Stimulated activated CD8-positive, alpha-beta memory T cell treated with anti-CD3 and anti-CD28 coated beads, Interleukin-15, amount 100 ng/mL, for 24 hours (primary cell): ENCODE results near the gene DLG2.

ENCODE experiments used
- DNase-seq: peaks from one replicate; pipeline ENCODE4 v3.0.0-alpha.2; 2020; ENCODE audit warnings: low read depth

DLG2 gene

GRCh38 chr11:85558411-85558810 lies 68.7 kb downstream of the DLG2 start:
- no peak for DNase-seq

DNA sequence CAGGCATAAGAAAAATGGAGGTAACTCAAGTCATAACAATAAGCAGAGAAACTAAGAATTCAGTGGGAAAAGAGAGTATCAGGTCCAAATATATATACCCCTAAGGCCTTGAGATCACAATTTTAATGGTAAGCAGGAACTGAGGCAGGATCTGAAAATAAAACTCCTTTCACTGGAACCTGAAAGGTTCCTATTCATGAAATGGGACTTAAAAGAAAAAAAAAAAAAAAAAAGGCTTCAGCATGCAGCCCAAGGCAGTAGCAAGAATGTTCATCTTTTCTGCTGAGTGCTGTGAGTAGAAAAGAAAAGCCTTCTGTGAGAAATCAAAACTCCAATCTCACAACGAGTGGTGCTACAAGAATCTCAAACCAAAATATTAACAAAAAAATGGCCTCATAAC lies 75.3 kb downstream of the DLG2 start:
- DNase-seq = no peak

GRCh38 chr11:85541683-85542082 lies 85.5 kb downstream of the DLG2 start:
- DNase-seq = no peak

- DNase-seq = no peak
These were observed 86.4 kb downstream of the DLG2 start for GRCh38 chr11:85540635-85541205.

DNA sequence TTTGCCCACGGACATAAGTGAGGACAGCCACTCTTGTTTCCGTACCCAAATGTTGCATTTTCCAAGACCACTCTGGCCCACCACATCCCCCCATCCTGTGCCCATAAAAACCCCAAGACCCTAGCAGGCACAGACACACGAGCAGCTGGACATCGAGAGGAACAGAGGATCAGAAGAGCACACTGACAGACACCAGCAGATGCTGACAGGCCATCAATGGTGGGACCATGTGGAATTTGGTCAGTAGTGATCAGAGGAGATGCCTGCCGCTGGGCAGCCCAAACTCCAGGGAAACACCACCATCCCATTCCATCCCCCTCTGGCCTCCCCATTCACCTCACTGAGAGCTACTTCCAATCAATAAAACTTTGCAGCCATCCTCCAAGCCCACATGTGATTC lies 87.0 kb downstream of the DLG2 start:
- no peak for DNase-seq

GRCh38 chr11:85539740-85540139 lies 87.4 kb downstream of the DLG2 start:
- no peak for DNase-seq

GRCh38 chr11:85539029-85539689 lies 88.0 kb downstream of the DLG2 start:
- no peak for DNase-seq

- DNase-seq = no peak
These were observed 90.7 kb downstream of the DLG2 start for GRCh38 chr11:85536438-85536837.

DNA sequence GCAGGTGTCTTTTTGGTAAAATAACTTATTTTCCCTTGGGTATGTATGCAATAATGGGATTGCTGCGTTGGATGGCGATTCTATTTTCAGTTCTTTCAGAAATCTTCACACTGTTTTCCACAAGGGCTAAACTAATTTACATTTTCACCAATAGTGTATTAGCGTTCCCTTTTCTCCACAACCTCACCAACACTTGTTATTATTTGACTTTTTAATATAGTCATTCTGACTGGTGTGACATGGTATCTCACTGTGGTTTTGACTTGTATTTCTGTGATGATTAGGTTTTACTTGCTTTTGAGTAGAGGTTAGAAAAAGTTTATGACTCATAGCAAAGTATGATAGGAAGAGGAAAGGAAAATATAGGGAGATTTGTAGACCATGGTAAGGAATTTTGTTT lies 92.3 kb downstream of the DLG2 start:
- no peak for DNase-seq

DNA sequence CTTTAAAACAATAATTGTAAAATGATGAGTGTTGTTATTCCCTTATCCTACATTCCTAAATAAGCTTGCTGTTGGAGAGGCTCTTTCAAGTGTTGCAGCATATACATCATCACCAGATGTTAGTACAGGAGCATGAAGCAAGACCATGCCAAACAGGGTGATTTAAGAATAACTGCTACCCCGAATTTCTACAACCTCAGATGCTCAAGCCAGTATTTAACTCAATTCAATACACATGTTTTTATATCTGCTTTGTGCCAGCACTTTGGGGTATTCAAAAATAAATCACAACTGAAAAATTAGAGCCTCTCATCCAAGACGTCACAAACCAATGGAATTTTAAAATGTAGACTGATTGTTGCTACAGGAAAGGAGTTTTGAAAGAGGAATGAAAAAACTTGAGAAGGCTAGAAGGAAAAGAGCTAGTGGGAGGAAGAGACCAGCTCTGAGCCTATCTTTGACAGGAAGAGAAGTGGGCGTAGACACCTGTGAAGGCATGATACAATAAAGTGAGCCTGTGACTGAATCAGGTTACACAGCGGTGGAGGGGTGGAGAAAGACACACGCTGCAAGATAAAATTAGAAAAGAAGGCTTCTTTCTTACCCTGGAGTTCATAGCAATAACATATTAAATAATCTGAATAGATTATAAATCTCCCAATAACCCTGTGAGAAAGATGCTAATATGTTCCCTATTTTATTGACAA lies 95.8 kb downstream of the DLG2 start:
- no peak for DNase-seq

DNA sequence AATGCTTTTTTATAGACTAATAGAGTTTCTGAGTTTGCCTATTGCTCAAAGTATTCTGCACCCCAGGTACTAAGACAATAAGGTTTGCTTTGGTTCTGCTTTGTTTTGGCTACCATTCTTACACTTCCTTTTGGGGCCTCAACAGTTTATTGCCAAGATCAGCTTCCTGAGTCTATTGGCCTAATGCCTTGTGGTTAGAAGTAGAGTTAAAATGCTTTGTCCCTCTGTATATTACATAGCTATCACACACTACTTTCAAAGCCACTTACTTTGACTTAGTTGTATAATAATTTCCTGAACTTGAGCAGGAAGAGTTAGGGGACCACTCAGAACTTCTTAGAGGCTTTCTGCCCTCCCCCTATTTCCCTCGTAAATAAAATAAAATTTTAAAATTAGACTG lies 96.5 kb downstream of the DLG2 start:
- no peak for DNase-seq

- no peak for DNase-seq
These were observed 100.6 kb downstream of the DLG2 start for GRCh38 chr11:85526564-85526963.

DNA sequence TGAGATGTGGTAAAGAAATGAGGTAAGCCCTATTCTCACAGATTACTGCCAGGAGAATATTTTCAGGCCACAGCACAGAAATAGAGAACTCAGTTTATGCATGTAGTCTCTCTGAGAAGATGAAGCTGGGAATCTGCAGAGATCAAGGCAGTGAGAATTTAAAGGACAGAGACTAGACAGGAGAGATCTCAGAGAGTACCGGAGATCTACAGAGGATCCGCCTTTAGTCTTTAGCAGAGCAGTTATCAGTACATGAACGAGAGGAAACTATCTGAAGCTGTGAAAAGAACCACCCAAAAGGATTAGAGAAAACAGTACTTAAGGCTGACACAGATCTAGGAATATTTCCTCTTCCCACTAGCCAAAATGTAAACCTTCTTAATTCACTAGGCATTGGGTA lies 101.5 kb downstream of the DLG2 start:
- DNase-seq = no peak

DNA sequence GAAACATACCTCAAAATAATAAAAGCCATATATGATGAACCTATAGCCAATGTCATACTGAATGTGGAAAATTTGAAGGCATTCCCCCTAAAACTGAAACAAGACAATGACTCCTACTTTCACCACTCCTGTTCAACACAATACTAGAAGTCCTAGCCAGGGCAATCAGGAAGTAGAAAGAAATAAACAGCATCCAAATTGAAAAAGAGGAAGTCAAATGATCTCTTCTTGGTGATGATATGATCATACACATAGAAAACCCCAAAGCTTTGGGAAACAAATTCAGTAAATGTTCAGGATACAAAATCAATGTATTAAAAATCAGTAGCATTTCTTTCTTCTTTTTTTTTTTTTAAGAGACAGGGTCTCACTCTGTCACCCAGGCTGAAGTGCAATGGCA lies 109.9 kb downstream of the DLG2 start:
- DNase-seq = no peak

GRCh38 chr11:85495918-85496317 lies 131.2 kb downstream of the DLG2 start:
- DNase-seq = no peak

- no peak for DNase-seq
These were observed 132.7 kb downstream of the DLG2 start for GRCh38 chr11:85494396-85494795.

DNA sequence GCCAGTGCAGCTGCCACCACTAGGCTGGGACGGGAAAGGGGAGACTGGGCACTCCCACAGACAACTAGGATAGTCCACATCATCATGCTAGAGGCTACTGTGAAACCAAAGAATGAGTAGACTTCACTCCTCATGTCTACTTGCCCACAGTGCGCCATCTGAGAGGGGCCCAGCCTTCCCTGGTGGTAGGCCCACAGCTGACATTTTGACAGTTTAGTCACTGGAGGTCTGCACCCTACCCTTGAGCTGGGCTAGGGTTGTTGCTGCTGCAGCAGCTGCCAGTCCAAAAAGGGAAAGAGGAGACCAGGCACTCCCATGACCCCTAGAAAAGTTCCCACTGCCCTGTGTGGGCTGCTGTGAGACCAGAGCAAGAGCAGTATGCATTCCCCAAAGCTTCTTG lies 141.2 kb downstream of the DLG2 start:
- no peak for DNase-seq

- no peak for DNase-seq
These were observed 143.3 kb downstream of the DLG2 start for GRCh38 chr11:85483861-85484260.

DNA sequence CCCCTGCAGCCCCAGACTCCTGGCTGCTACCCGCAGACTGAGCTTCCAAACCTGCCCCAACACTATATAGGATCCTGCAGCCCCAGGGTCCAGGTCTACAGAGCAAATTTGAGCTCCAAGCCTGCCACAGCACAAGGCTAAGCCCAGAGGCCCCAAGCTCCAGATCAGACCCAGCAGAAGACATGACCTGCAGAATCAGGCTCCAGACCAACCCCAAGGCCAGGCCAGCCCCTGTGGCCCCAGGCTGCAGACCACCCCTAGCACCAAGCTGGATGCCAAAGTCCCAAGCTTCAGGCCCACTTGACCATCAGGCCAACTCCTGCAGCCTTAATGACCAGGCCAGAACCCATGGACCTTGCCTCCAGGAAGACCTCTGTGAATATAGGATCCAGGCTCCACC lies 145.3 kb downstream of the DLG2 start:
- DNase-seq = no peak

DNA sequence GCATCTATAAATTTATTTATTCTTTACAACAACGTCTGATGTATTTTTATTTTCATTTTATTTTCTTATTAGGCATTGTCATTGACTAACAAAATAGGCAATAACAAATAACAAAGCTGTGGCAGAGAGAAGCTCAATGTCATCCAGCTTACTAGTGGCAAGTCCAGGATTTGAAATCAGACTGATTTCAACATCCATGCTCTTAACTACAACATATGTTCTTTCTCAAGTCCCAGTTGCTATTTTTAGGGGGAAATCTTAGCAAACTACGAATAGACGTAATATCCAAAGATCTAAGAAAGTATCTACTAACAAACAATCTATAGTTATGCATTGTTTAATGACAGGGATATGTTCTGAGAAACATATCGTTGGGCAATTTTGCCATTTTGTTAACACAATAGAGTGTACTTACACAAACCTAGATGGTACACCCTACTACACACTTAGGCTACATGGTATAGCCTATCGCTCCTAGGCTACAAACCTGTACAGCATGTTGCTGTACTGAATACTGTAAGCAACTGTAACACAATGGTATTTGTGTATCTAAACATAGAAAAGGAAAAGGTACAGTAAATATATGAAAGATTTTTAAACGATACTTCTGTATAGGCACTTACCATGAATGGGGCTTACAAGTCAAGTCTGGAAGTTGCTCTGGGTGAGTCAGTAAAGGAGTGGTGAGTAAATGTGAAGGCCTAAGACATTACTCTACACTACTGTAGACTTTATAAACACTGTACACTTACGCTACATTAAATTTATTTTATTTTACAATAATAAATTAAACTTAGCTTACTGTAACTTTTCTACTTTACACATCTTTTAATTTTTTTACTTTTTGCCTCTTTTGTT lies 151.3 kb downstream of the DLG2 start:
- no peak for DNase-seq

DNA sequence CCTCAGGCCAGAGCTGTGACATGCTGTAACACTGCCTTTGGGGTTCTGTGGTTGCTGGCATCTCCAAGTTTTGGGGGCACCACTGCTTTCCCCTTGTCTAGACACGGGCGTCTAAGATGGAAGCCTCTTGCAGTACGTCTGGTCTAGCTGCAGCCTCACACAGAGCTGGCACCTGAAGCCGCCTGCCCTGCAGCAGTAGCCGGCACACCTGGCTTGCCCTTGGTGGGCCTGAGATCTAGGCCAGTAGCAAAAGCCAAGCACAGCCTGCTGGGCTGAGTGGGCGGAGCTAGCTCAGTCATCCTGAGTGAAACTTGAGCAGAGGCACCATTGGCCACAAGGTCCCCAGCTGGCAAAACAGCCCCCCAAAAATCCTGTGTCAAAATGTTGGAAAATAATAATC lies 154.2 kb downstream of the DLG2 start:
- no peak for DNase-seq

- no peak for DNase-seq
These were observed 162.9 kb downstream of the DLG2 start for GRCh38 chr11:85464283-85464682.

DNA sequence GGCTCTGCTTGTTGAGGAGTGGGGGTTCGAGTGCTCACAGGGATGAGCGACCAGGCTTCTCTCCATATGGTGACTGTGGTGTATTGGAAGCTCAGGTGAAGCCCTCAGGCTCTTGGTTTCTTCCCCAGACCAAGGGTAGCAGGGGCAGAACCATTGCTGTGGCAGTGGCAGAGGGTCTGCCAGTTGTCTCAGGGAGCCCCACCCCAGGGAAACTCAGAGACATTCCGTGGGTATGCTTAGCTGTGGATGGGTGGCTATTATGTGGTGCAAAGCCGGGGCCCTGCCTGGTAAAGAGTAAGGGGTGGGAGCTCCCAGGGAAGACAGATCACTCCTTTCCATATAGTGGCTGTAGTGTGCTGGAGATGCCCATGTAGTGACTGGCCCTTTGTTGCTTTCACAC lies 167.8 kb downstream of the DLG2 start:
- no peak for DNase-seq
